HepG2 (cell line): ENCODE measurements around the gene DNAJC21. TPM values are rescaled to one million over a fixed set of nuclear protein-coding genes. Genes with fewer than 3 reads are reported as not detected.

ENCODE experiments used
- ATAC-seq: fragments of 200-7000 bp; cut with Tn5 transposase; 3 replicates; pipeline ENCODE4 v1.9.1; 2020; ENCODE audit warnings: mild to moderate bottlenecking, moderate library complexity
- BruUV-seq: library from RNA; stranded (reverse); fragments of 400-500 nt; replicated peaks from 2 replicates; lab custom pipeline; 2021; lab: Mats Ljungman, UMichigan
- CTCF ChIA-PET: fragments of 300-600 bp; formaldehyde crosslinking; extraction: SDS; loops from one replicate; lab custom pipeline; 2021; ENCODE audit warnings: low total read pairs, inconsistent platforms, low intra/inter-chr PET ratio; lab: Yijun Ruan, JAX
- POLR2A ChIA-PET: fragments of 350-600 bp; sonication (Branson Sonifier 250); formaldehyde crosslinking; loops from one replicate; lab custom pipeline; 2020; ENCODE audit warnings: antibody characterized with exemption, inconsistent platforms; lab: Yijun Ruan, JAX
- DNase-seq: peaks from one replicate; pipeline ENCODE4 v3.0.0-alpha.2; 2015; ENCODE audit warnings: low spot score
- FAIRE-seq: peaks from 3 replicates; lab custom pipeline; 2011; peaks lifted over from hg19 to GRCh38; lab: Jason Lieb, UNC
- H2AFZ ChIP-seq: one replicate; pipeline ENCODE4 v1.6.1; 2011; ENCODE audit warnings: low read length, inconsistent platforms
- H3K27ac ChIP-seq: fragments of 300-600 bp; 3 replicates; pipeline ENCODE4 v1.8.0; 2011; ENCODE audit warnings: mixed run types, mild to moderate bottlenecking, mixed read lengths, low read length, inconsistent platforms; ENCODE audit not compliant: insufficient read depth; ENCODE audit errors: extremely low read length
- H3K27me3 ChIP-seq, 2 experiments: fragments of 200-600 bp in 1 of 2; 2 replicates in 1 of 2; 3 replicates in 1 of 2; pipeline versions ENCODE4 v1.6.0 to v1.8.0; 2011; ENCODE audit warnings: low read length in 2 of 2, mild to moderate bottlenecking in 2 of 2, moderate library complexity in 2 of 2, inconsistent platforms in 1 of 2; ENCODE audit not compliant: insufficient read depth in 2 of 2, control insufficient read depth in 1 of 2
- H3K36me3 ChIP-seq, 2 experiments: fragments of 200-600 bp in 1 of 2; replicated peaks in 1 of 2; 2 replicates in 1 of 2; 3 replicates in 1 of 2; pipeline versions ENCODE4 v1.5.1 to v1.8.0; 2011; ENCODE audit warnings: low read length in 2 of 2, inconsistent platforms in 1 of 2; ENCODE audit not compliant: insufficient read depth in 2 of 2, control insufficient read depth in 1 of 2
- H3K4me1 ChIP-seq: 2 replicates; pipeline ENCODE4 v1.5.1; 2012; ENCODE audit warnings: low read length, inconsistent platforms; ENCODE audit not compliant: insufficient read depth
- H3K4me2 ChIP-seq: 2 replicates; pipeline ENCODE4 v1.6.0; 2011; ENCODE audit warnings: low read depth, low read length, inconsistent platforms
- H3K4me3 ChIP-seq, 3 experiments: fragments of 200-600 bp in 1 of 3; sonication (generic), shearing (Covaris generic) in 1 of 3; replicated peaks in 1 of 3; 2 replicates each; pipeline ENCODE4 v1.5.1; 2011 to 2016; ENCODE audit warnings: low read length in 3 of 3, inconsistent platforms in 2 of 3, low read depth in 2 of 3, mild to moderate bottlenecking in 2 of 3, control low read depth in 1 of 3, mixed read lengths in 1 of 3; ENCODE audit not compliant: insufficient read depth in 1 of 3
- H3K79me2 ChIP-seq: one replicate; pipeline ENCODE4 v1.6.1; 2011; ENCODE audit warnings: low read length, inconsistent platforms; ENCODE audit not compliant: insufficient read depth
- H3K9ac ChIP-seq: 2 replicates; pipeline ENCODE4 v1.6.0; 2011; ENCODE audit warnings: mild to moderate bottlenecking, low read depth, low read length, inconsistent platforms; ENCODE audit not compliant: insufficient read depth
- H3K9me3 ChIP-seq: 2 replicates; pipeline ENCODE4 v1.5.1; 2012; ENCODE audit warnings: mild to moderate bottlenecking, low read length
- H4K20me1 ChIP-seq: 2 replicates; pipeline ENCODE4 v1.6.0; 2011; ENCODE audit warnings: inconsistent platforms, mild to moderate bottlenecking, low read length, moderate library complexity; ENCODE audit not compliant: insufficient read depth
- CENPBD1 ChIP-seq: sonication (generic); formaldehyde crosslinking; IDR thresholded peaks from 2 replicates; pipeline ENCODE4 v1.8.0; 2022; ENCODE audit warnings: missing genetic modification reagents, low read depth, mild to moderate bottlenecking, borderline replicate concordance
- HNF4G ChIP-seq, 2 experiments: sonication (generic) in 1 of 2; formaldehyde crosslinking in 1 of 2; IDR thresholded peaks; 2 replicates each; pipeline versions ENCODE4 v1.4.0 to v1.6.1; 2011 to 2020; ENCODE audit warnings: borderline replicate concordance in 2 of 2, low read depth in 2 of 2, mild to moderate bottlenecking in 2 of 2, low read length in 1 of 2, missing genetic modification reagents in 1 of 2, moderate library complexity in 1 of 2
- RFXAP ChIP-seq: sonication (generic); formaldehyde crosslinking; IDR thresholded peaks from 2 replicates; pipeline ENCODE4 v1.4.0; 2020; ENCODE audit warnings: missing genetic modification reagents, borderline replicate concordance
- TRIM24 ChIP-seq: sonication (generic); formaldehyde crosslinking; IDR thresholded peaks from 2 replicates; pipeline ENCODE4 v1.8.0; 2022; ENCODE audit warnings: mild to moderate bottlenecking, missing genetic modification reagents
- ZBED4 ChIP-seq: sonication (generic); formaldehyde crosslinking; IDR thresholded peaks from 2 replicates; pipeline ENCODE4 v1.4.0; 2020; ENCODE audit warnings: missing genetic modification reagents, borderline replicate concordance
- ZFP41 ChIP-seq: sonication (generic); formaldehyde crosslinking; IDR thresholded peaks from 2 replicates; pipeline ENCODE4 v1.4.0; 2020; ENCODE audit warnings: mild to moderate bottlenecking, missing genetic modification reagents, borderline replicate concordance
- ZFY ChIP-seq: sonication (generic); formaldehyde crosslinking; IDR thresholded peaks from 2 replicates; pipeline ENCODE4 v1.4.0; 2020; ENCODE audit warnings: missing genetic modification reagents
- ZNF503 ChIP-seq: sonication (generic); formaldehyde crosslinking; IDR thresholded peaks from 2 replicates; pipeline ENCODE4 v1.4.0; 2020; ENCODE audit warnings: missing genetic modification reagents
- ZSCAN20 ChIP-seq: sonication (generic); formaldehyde crosslinking; IDR thresholded peaks from 2 replicates; pipeline ENCODE4 v1.4.0; 2020; ENCODE audit warnings: missing genetic modification reagents, mild to moderate bottlenecking, borderline replicate concordance
- in situ Hi-C: cut with HindIII; loops from 2 replicates; pipeline ENCODE4 v1.10.0; 2017; ENCODE audit warnings: low pct_unique_long_range_greater_than_20kb; ENCODE audit not compliant: extremely low pct_ligation_motif_present
- intact Hi-C: fragments of 100-400 bp; cut with micrococcal nuclease; formaldehyde crosslinking; loops from one replicate; pipeline ENCODE4 v1.10.0; 2022; ENCODE audit not compliant: unreplicated experiment
- polyA plus RNA-seq, 8 experiments: library from polyadenylated mRNA; depleted of rRNA in 3 of 8; stranded (reverse) in 7 of 8; unstranded in 1 of 8; fragments of >200 nt; fragmentation: Illumina TruSeq in 4 of 8; extraction: Trizol in 4 of 8; gene quantifications; 2 replicates each; pipeline versions ENCODE4 v1.2.1 to v1.2.3, GENCODE V29; 2011 to 2016; ENCODE audit warnings: low read depth in 4 of 8, missing spikeins in 1 of 8, mixed read lengths in 1 of 8; ENCODE audit not compliant: insufficient read depth in 1 of 8
- total RNA-seq, 5 experiments: library from RNA; depleted of rRNA; stranded (reverse); fragments of >200 nt; fragmentation: Illumina TruSeq; extraction: Trizol; gene quantifications; 2 replicates each; pipeline ENCODE4 v1.2.3, GENCODE V29; 2016; ENCODE audit warnings: low read depth in 1 of 5
- TF ChIP-seq, protein P1 (sequence below): sonication (generic); formaldehyde crosslinking; IDR thresholded peaks from 2 replicates; pipeline ENCODE4 v1.8.0; 2022; ENCODE audit warnings: mild to moderate bottlenecking, missing genetic modification reagents, moderate library complexity

Gene DNAJC21
- total and polyA plus RNA-seq, 2 of the 13 experiments (the other 11 are each of a cell fraction or from before 2014, with no cell fraction given), result 10.9 to 41.6 TPM

GRCh38 chr5:34881246-34881645 lies 48.1 kb upstream of the DNAJC21 start:
- ChIA-PET POLR2A (no interaction called here), CTCF (no interaction called here)
- H3K4me3 ChIP-seq, result no peak overlapping the region
- H4K20me1 ChIP-seq, result no peaks in the 10 kb centered on the region
- H3K79me2 ChIP-seq, result no peaks in the 10 kb centered on the region
- no peak overlapping the region for H3K4me2 ChIP-seq
- FAIRE-seq, result no peak
- TF ChIP-seq ZBED4, result no peak
- TF ChIP-seq, protein P1, sequence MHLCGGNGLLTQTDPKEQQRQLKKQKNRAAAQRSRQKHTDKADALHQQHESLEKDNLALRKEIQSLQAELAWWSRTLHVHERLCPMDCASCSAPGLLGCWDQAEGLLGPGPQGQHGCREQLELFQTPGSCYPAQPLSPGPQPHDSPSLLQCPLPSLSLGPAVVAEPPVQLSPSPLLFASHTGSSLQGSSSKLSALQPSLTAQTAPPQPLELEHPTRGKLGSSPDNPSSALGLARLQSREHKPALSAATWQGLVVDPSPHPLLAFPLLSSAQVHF (CRISPR knock-in tag), result no peak
- TF ChIP-seq TRIM24 (CRISPR knock-in tag), result no peak
- no peak for TF ChIP-seq CENPBD1 (CRISPR knock-in tag)
- TF ChIP-seq RFXAP (CRISPR knock-in tag), result no peak
- no peak for TF ChIP-seq ZNF503
- TF ChIP-seq ZFY (CRISPR knock-in tag), result no peak
- no peak for TF ChIP-seq ZSCAN20 (CRISPR knock-in tag)
- no peak for TF ChIP-seq HNF4G (IDR thresholded peaks at IDR 0.05; ENCODE audit: borderline replicate concordance, low read depth, low read length)
- no peak for TF ChIP-seq HNF4G (CRISPR knock-in tag; IDR thresholded peaks at IDR 0.05; ENCODE audit: borderline replicate concordance, low read depth)
- no peak for TF ChIP-seq ZFP41
- H3K27me3 ChIP-seq, result no peaks in the 10 kb centered on the region; a peak in 1 of 5 replicates
- in situ Hi-C loops (no loop called here), intact Hi-C loops (no loop called here)
- H3K9me3 ChIP-seq, result peaks cover 4% of the 10 kb centered on the region
- no peak for DNase-seq
- no peak overlapping the region for H2AFZ ChIP-seq
- H3K36me3 ChIP-seq, result no peaks in the 10 kb centered on the region
- H3K4me1 ChIP-seq, result no peaks in the 10 kb centered on the region
- ATAC-seq, result no peak
- H3K27ac ChIP-seq, result no peak overlapping the region
- H3K9ac ChIP-seq, result no peak overlapping the region
- BruUV-seq, result no TSS peak
